ENCODE results near the gene TRPV5. TPM values are rescaled to one million over a fixed set of nuclear protein-coding genes. Genes with fewer than 3 reads are reported as not detected.

The TRPV5 gene
- total RNA-seq, 1 donor: not detected

- no peaks in the 10 kb centered on the region for H3K4me1 ChIP-seq (ENCODE audit: insufficient read depth, low read length)
- DNase-seq (ENCODE audit: insufficient read length, low spot score, missing footprints): peak; percentile 69
- H3K4me3 ChIP-seq (ENCODE audit: insufficient read depth, low read length): no peak overlapping the region
- H2AFZ ChIP-seq (ENCODE audit: low read length): no peak overlapping the region
- H3K27ac ChIP-seq (ENCODE audit: low read depth, low read length): no peak overlapping the region
- no peak for TF ChIP-seq CTCF (IDR thresholded peaks at IDR 0.05; ENCODE audit: extremely low read depth, low read depth, low read length)
- H3K36me3 ChIP-seq (ENCODE audit: insufficient read depth, low read length): no peaks in the 10 kb centered on the region
- H3K79me2 ChIP-seq (ENCODE audit: insufficient read depth, low read length): no peaks in the 10 kb centered on the region
- no peak overlapping the region for H3K4me2 ChIP-seq (ENCODE audit: insufficient read depth, low read length)
- no peaks in the 10 kb centered on the region for H3K27me3 ChIP-seq (ENCODE audit: insufficient read depth, low read length)
- H3K9me3 ChIP-seq (ENCODE audit: low read depth, low read length): no peaks in the 10 kb centered on the region
- H4K20me1 ChIP-seq (ENCODE audit: insufficient read depth, low read length): no peaks in the 10 kb centered on the region
Measured at GRCh38 chr7:142868986-142869415, 64.5 kb downstream of the TRPV5 start.

- H3K4me3 ChIP-seq (ENCODE audit: insufficient read depth, low read length): no peak overlapping the region
- H3K9me3 ChIP-seq (ENCODE audit: low read depth, low read length): no peaks in the 10 kb centered on the region
- H3K27me3 ChIP-seq (ENCODE audit: insufficient read depth, low read length): no peaks in the 10 kb centered on the region
- no peaks in the 10 kb centered on the region for H3K79me2 ChIP-seq (ENCODE audit: insufficient read depth, low read length)
- H3K4me1 ChIP-seq (ENCODE audit: insufficient read depth, low read length): no peaks in the 10 kb centered on the region
- TF ChIP-seq CTCF (IDR thresholded peaks at IDR 0.05; ENCODE audit: extremely low read depth, low read depth, low read length): no peak
- no peak overlapping the region for H2AFZ ChIP-seq (ENCODE audit: low read length)
- H3K27ac ChIP-seq (ENCODE audit: low read depth, low read length): no peak overlapping the region
- peak; percentile 53 for DNase-seq (ENCODE audit: insufficient read length, low spot score, missing footprints)
- H3K4me2 ChIP-seq (ENCODE audit: insufficient read depth, low read length): no peak overlapping the region
- H3K36me3 ChIP-seq (ENCODE audit: insufficient read depth, low read length): no peaks in the 10 kb centered on the region
- H4K20me1 ChIP-seq (ENCODE audit: insufficient read depth, low read length): no peaks in the 10 kb centered on the region
Measured at GRCh38 chr7:142868188-142868985, 65.2 kb downstream of the TRPV5 start.

GRCh38 chr7:142867398-142868187 lies 66.0 kb downstream of the TRPV5 start:
- no peak for TF ChIP-seq CTCF (IDR thresholded peaks at IDR 0.05; ENCODE audit: extremely low read depth, low read depth, low read length)
- Histone ChIP-seq H3K79me2 (ENCODE audit: insufficient read depth, low read length) (no peaks in the 10 kb centered on the region), H3K27ac (ENCODE audit: low read depth, low read length) (no peak overlapping the region), H3K4me3 (ENCODE audit: insufficient read depth, low read length) (no peak overlapping the region), H3K36me3 (ENCODE audit: insufficient read depth, low read length) (no peaks in the 10 kb centered on the region), H3K27me3 (ENCODE audit: insufficient read depth, low read length) (no peaks in the 10 kb centered on the region), H4K20me1 (ENCODE audit: insufficient read depth, low read length) (no peaks in the 10 kb centered on the region), H2AFZ (ENCODE audit: low read length) (no peak overlapping the region), H3K9me3 (ENCODE audit: low read depth, low read length) (no peaks in the 10 kb centered on the region), H3K4me2 (ENCODE audit: insufficient read depth, low read length) (no peak overlapping the region), H3K4me1 (ENCODE audit: insufficient read depth, low read length) (no peaks in the 10 kb centered on the region)
- peak; percentile 84 for DNase-seq (ENCODE audit: insufficient read length, low spot score, missing footprints)

GRCh38 chr7:142867097-142867378 lies 66.5 kb downstream of the TRPV5 start:
- H2AFZ ChIP-seq (ENCODE audit: low read length): no peak overlapping the region
- no peak overlapping the region for H3K27ac ChIP-seq (ENCODE audit: low read depth, low read length)
- no peak overlapping the region for H3K4me2 ChIP-seq (ENCODE audit: insufficient read depth, low read length)

More at GRCh38 chr7:142867097-142867378, 66.5 kb downstream of the TRPV5 start:
- peak; percentile 48 for DNase-seq (ENCODE audit: insufficient read length, low spot score, missing footprints)
- Histone ChIP-seq H4K20me1 (ENCODE audit: insufficient read depth, low read length) (no peaks in the 10 kb centered on the region), H3K9me3 (ENCODE audit: low read depth, low read length) (no peaks in the 10 kb centered on the region), H3K79me2 (ENCODE audit: insufficient read depth, low read length) (no peaks in the 10 kb centered on the region), H3K36me3 (ENCODE audit: insufficient read depth, low read length) (no peaks in the 10 kb centered on the region), H3K4me1 (ENCODE audit: insufficient read depth, low read length) (no peaks in the 10 kb centered on the region), H3K27me3 (ENCODE audit: insufficient read depth, low read length) (no peaks in the 10 kb centered on the region), H3K4me3 (ENCODE audit: insufficient read depth, low read length) (no peak overlapping the region)
- TF ChIP-seq CTCF (IDR thresholded peaks at IDR 0.05; ENCODE audit: extremely low read depth, low read depth, low read length): no peak

All from osteoblast (primary cell).